Esophagus squamous epithelium (tissue), 5 donors: Measurements from ENCODE around the gene CAPN12. TPM values are rescaled to one million over a fixed set of nuclear protein-coding genes. Genes with fewer than 3 reads are reported as not detected.
"Not testable (repeated sequence)": the region's sequence is repeated elsewhere in the genome, so short reads cannot be mapped to it uniquely, and the experiment has no call there.

ENCODE experiments used
- DNase-seq: peaks from one replicate; lab custom pipeline; 2025; lab: John Stamatoyannopoulos, UW
- H3K27ac ChIP-seq, 4 donors: fragments of 200-600 bp; sonication (generic); one replicate each; pipeline ENCODE4 v1.5.1; 2016 to 2019; ENCODE audit warnings: mild to moderate bottlenecking in 1 of 4
- H3K27me3 ChIP-seq, 4 donors: fragments of 200-600 bp; sonication (generic); 1 replicate in 3 of 4; 2 replicates in 1 of 4; pipeline versions ENCODE4 v1.5.1 to v1.6.0; 2017 to 2021; ENCODE audit warnings: antibody characterized with exemption in 1 of 4
- H3K36me3 ChIP-seq, 3 donors: fragments of 200-600 bp; sonication (generic); one replicate each; pipeline ENCODE4 v1.5.1; 2016 to 2019
- H3K4me1 ChIP-seq, 3 donors: fragments of 200-600 bp; sonication (generic); one replicate each; pipeline ENCODE4 v1.5.1; 2017 to 2019
- H3K4me3 ChIP-seq, 4 donors: fragments of 200-600 bp; sonication (generic); 1 replicate in 3 of 4; 2 replicates in 1 of 4; pipeline ENCODE4 v1.5.1; 2016 to 2019; ENCODE audit warnings: mild to moderate bottlenecking in 2 of 4, moderate library complexity in 1 of 4
- H3K9me3 ChIP-seq, 3 donors: fragments of 200-600 bp; sonication (generic); one replicate each; pipeline ENCODE4 v1.5.1; 2016 to 2019
- CTCF ChIP-seq, 6 experiments: fragments of 450-650 bp in 4 of 6; fragments of 200-600 bp in 2 of 6; sonication (generic) in 2 of 6; IDR thresholded peaks; one replicate each; pipeline ENCODE4 v1.5.1; 2016 to 2019; ENCODE audit warnings: antibody characterized with exemption in 6 of 6, mild to moderate bottlenecking in 4 of 6, moderate library complexity in 4 of 6
- POLR2A ChIP-seq, 4 donors: fragments of 450-650 bp; IDR thresholded peaks; one replicate each; pipeline ENCODE4 v1.6.1; 2017; ENCODE audit warnings: antibody characterized with exemption in 4 of 4, mild to moderate bottlenecking in 4 of 4, moderate library complexity in 3 of 4
- WGBS, 2 donors: methylation state at CpG; one replicate each; pipeline ENCODE4 v1.1.5; 2018; 5-methylcytosine and 5-hydroxymethylcytosine counted together
- intact Hi-C: fragments of 100-400 bp; cut with DNase I; formaldehyde crosslinking; loops from one replicate; pipeline ENCODE4 v1.15.0; 2022
- total RNA-seq, 4 donors: library from RNA; depleted of rRNA; stranded (reverse); fragments of >200 nt; gene quantifications; one replicate each; pipeline ENCODE4 v1.1.0, GENCODE V29; 2016
- donor health status: DM: yes; HTN: yes; CAD: no.

Gene CAPN12
- total RNA-seq, 4 donors from 2014 or later = 1.5 to 4.2 (median 1.8) TPM

GRCh38 chr19:38770228-38770948 lies 26.1 kb upstream of the CAPN12 start:
- DNase-seq, intact Hi-C loops: not testable (repeated sequence)
- H3K4me3 ChIP-seq = peak overlapping the region; percentile 11 to 60 (median 42)

GRCh38 chr19:38769635-38770211 lies 25.4 kb upstream of the CAPN12 start:
- H3K36me3 ChIP-seq = no peaks in the 10 kb centered on the region
- TF ChIP-seq POLR2A (IDR thresholded peaks at IDR 0.05) (peak in 1 of 4 donors; percentile 65), CTCF (IDR thresholded peaks at IDR 0.05) (peak; percentile 91 to 99 (median 98))
- peak overlapping the region; percentile 11 to 60 (median 42) for H3K4me3 ChIP-seq
- DNase-seq = peak; percentile 76
- H3K27ac ChIP-seq = peak overlapping the region; percentile 88 to 95 (median 91)
- no peaks in the 10 kb centered on the region for H3K27me3 ChIP-seq
- intact Hi-C loops = no loop called here
- H3K9me3 ChIP-seq = no peaks in the 10 kb centered on the region
- H3K4me1 ChIP-seq = peaks cover 10 to 29% (median 12%) of the 10 kb centered on the region in 3 donors
- WGBS, 2 donors = 5 to 42% methylated on average over 5 to 15 of the region's 42 CpGs

More at GRCh38 chr19:38770228-38770948, 26.1 kb upstream of the CAPN12 start:
- WGBS, 2 donors = no CpG with 5 or more reads among the region's 58 CpGs
- peak overlapping the region; percentile 88 to 95 (median 91) for H3K27ac ChIP-seq
- not testable (repeated sequence) for H3K27me3 ChIP-seq, H3K36me3 ChIP-seq, H3K9me3 ChIP-seq
- H3K4me1 ChIP-seq = peaks cover 15 to 36% (median 17%) of the 10 kb centered on the region in 3 donors

- Histone ChIP-seq H3K9me3 (no peaks in the 10 kb centered on the region), H3K4me1 (peaks cover 6 to 15% (median 11%) of the 10 kb centered on the region in 3 donors), H3K27me3 (no peaks in the 10 kb centered on the region), H3K36me3 (no peaks in the 10 kb centered on the region), H3K27ac (no peak overlapping the region), H3K4me3 (no peak overlapping the region)
- no peak for DNase-seq
- 77 to 80% methylated on average over 10 of the region's 10 CpGs for WGBS, 2 donors
- no peak for TF ChIP-seq CTCF (IDR thresholded peaks at IDR 0.05)
- no peak for TF ChIP-seq POLR2A (IDR thresholded peaks at IDR 0.05)
- intact Hi-C loops = no loop called here
Measured at GRCh38 chr19:38766276-38767047, 22.2 kb upstream of the CAPN12 start.

GRCh38 chr19:38765214-38765613 lies 20.9 kb upstream of the CAPN12 start:
- intact Hi-C loops = no loop called here
- WGBS, 2 donors = 87 to 93% methylated on average over 2 of the region's 2 CpGs
- peaks cover 6 to 15% (median 11%) of the 10 kb centered on the region in 3 donors for H3K4me1 ChIP-seq
- no peak overlapping the region for H3K27ac ChIP-seq
- DNase-seq = no peak
- TF ChIP-seq CTCF (IDR thresholded peaks at IDR 0.05) (no peak), POLR2A (IDR thresholded peaks at IDR 0.05) (no peak)
- H3K9me3 ChIP-seq = no peaks in the 10 kb centered on the region
- H3K27me3 ChIP-seq = no peaks in the 10 kb centered on the region
- no peak overlapping the region for H3K4me3 ChIP-seq
- no peaks in the 10 kb centered on the region for H3K36me3 ChIP-seq

- no peaks in the 10 kb centered on the region for H3K9me3 ChIP-seq
- H3K4me3 ChIP-seq = no peak overlapping the region
- H3K27me3 ChIP-seq = no peaks in the 10 kb centered on the region
- intact Hi-C loops = no loop called here
- peaks cover 0 to under 1% (median 0%) of the 10 kb centered on the region in 3 donors for H3K4me1 ChIP-seq
- TF ChIP-seq CTCF (IDR thresholded peaks at IDR 0.05) = no peak
- TF ChIP-seq POLR2A (IDR thresholded peaks at IDR 0.05) = no peak
- DNase-seq = no peak
- 71 to 91% methylated on average over 3 of the region's 3 CpGs for WGBS, 2 donors
- H3K36me3 ChIP-seq = no peaks in the 10 kb centered on the region
- H3K27ac ChIP-seq = no peak overlapping the region
Measured at GRCh38 chr19:38763795-38764220, 19.5 kb upstream of the CAPN12 start.

GRCh38 chr19:38761884-38762389 lies 17.7 kb upstream of the CAPN12 start:
- WGBS, 2 donors = 92 to 93% methylated on average over 9 of the region's 9 CpGs
- H3K27ac ChIP-seq, H3K36me3 ChIP-seq, DNase-seq, H3K4me1 ChIP-seq, H3K9me3 ChIP-seq, H3K4me3 ChIP-seq, H3K27me3 ChIP-seq, intact Hi-C loops: not testable (repeated sequence)

- H3K4me3 ChIP-seq, H3K27me3 ChIP-seq, H3K36me3 ChIP-seq, H3K4me1 ChIP-seq, H3K9me3 ChIP-seq, intact Hi-C loops, H3K27ac ChIP-seq, DNase-seq: not testable (repeated sequence)
- 72 to 80% methylated on average over 6 of the region's 6 CpGs for WGBS, 2 donors
Measured at GRCh38 chr19:38760805-38761517, 16.7 kb upstream of the CAPN12 start.
